NT2/D1 (cell line): ENCODE results near the gene WDR59.

Source experiments
- DNase-seq: peaks from one replicate; pipeline ENCODE4 v3.0.0-alpha.2; 2011; ENCODE audit warnings: low read depth, low spot score
- H3K27me3 ChIP-seq: 2 replicates; pipeline ENCODE4 v1.6.0; 2011; ENCODE audit warnings: mild to moderate bottlenecking; ENCODE audit not compliant: insufficient read length, insufficient read depth
- H3K36me3 ChIP-seq: 2 replicates; pipeline ENCODE4 v1.6.1; 2011; ENCODE audit warnings: mild to moderate bottlenecking, low read length, mixed read lengths; ENCODE audit not compliant: insufficient read depth, insufficient read length
- H3K4me1 ChIP-seq: 2 replicates; pipeline ENCODE4 v1.5.1; 2011; ENCODE audit not compliant: insufficient read depth, insufficient read length
- H3K4me3 ChIP-seq: 2 replicates; pipeline ENCODE4 v1.5.1; 2011; ENCODE audit warnings: low read depth; ENCODE audit not compliant: insufficient read length
- H3K9ac ChIP-seq: 2 replicates; pipeline ENCODE4 v1.6.0; 2011; ENCODE audit warnings: low read depth; ENCODE audit not compliant: insufficient read length
- H3K9me3 ChIP-seq: 2 replicates; pipeline ENCODE4 v1.5.1; 2011; ENCODE audit warnings: mild to moderate bottlenecking, low read length; ENCODE audit not compliant: insufficient read depth
- SUZ12 ChIP-seq: IDR thresholded peaks from 2 replicates; pipeline ENCODE4 v1.6.1; 2011; ENCODE audit not compliant: insufficient read length, insufficient read depth; ENCODE audit errors: extremely low read depth
- YY1 ChIP-seq: IDR thresholded peaks from 2 replicates; pipeline ENCODE4 v1.6.1; 2011; ENCODE audit not compliant: insufficient read length, insufficient read depth
- ZNF274 ChIP-seq: IDR thresholded peaks from 2 replicates; pipeline ENCODE4 v1.6.1; 2011; ENCODE audit warnings: mild to moderate bottlenecking, low read depth, low read length

WDR59 gene

DNA sequence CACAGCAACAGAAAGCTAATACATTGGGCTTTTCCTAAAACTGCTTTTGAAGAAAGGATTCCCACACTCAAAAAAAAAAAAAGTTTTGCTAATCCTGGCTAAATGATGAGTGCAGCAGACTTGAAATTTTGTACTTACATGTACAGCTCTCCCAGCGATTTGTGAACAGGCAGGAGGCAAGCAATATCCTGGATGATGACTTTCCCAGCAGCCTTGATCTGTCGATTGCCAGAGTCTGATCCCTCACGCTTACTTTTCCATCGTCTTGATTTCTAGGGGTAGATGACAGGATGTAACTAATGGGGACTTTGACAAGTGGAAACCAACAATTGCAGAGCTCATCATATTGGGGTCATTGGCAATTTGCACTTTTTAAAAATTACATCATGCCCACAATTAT, 91.4 kb downstream of the WDR59 start:
- no peaks in the 10 kb centered on the region for H3K27me3 ChIP-seq
- H3K4me1 ChIP-seq: peaks cover 2% of the 10 kb centered on the region
- TF ChIP-seq YY1 (no peak), ZNF274 (no peak), SUZ12 (no peak)
- no peak overlapping the region for H3K9ac ChIP-seq
- H3K36me3 ChIP-seq: peaks cover 36% of the 10 kb centered on the region
- H3K9me3 ChIP-seq: no peaks in the 10 kb centered on the region
- H3K4me3 ChIP-seq: no peak overlapping the region
- no peak for DNase-seq

DNA sequence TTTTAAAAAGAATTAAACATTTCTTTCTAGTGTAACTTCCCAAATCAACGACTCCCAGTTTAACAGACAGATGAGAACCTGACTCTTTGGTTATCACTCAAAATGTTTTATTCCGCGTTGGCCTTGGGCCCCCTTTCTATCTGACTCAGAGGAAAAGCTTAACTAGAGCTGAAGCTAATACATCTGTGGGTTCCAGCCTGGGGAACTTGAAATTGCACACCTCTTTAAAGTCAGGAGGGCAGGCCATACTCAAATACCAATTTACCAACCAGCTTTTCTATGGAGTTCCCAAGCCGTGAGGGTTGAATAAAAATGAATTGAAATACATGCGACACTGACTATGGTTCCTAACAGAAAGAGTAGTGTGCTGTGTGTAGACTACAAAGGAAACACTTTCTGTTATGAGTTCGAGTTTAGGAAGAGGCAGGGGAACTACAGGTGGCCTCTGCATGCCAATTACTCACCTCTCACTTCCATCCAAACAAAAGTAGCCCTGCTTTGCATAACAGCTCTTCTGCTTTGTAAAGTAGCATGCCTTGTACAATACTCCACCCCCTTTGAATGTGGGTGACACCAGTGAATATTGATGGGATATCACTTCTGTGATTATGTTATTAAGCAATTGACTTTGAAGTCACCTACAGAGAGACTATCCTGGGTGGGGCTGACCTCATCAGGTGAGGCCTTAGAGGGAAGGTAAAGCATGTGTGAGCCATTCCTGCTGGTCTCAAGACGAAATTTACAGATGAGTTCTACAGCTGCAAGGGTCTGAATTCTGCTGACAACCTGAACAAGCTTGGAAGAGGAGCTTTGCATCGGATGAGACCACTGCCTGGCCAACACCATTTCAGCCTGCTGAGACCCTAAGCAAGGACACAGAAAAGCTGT, 92.1 kb downstream of the WDR59 start:
- TF ChIP-seq SUZ12 (no peak), ZNF274 (no peak), YY1 (no peak)
- Histone ChIP-seq H3K9ac (no peak overlapping the region), H3K9me3 (no peaks in the 10 kb centered on the region), H3K36me3 (peaks cover 40% of the 10 kb centered on the region), H3K4me3 (no peak overlapping the region), H3K4me1 (peaks cover 2% of the 10 kb centered on the region), H3K27me3 (no peaks in the 10 kb centered on the region)
- DNase-seq: no peak

DNA sequence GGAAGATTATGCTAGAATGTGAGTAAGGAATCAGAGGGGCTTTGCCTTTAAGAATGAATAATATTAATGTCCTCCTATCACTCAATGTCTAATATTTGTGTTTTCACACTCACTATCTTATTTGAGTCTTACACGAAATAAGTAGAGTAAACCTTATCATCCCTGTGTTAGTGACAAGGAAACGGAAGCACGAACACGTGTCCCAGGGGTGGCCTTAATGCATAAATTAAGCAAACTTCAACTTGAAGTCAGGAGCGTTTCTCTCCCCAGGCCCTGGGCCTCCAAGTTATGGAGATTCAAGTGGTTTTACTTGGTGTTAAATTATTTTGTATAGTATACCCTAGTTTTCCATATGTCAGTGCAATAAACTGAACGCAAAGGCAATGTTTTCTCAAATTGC, 96.0 kb downstream of the WDR59 start:
- TF ChIP-seq ZNF274 (no peak), YY1 (no peak), SUZ12 (no peak)

DNA sequence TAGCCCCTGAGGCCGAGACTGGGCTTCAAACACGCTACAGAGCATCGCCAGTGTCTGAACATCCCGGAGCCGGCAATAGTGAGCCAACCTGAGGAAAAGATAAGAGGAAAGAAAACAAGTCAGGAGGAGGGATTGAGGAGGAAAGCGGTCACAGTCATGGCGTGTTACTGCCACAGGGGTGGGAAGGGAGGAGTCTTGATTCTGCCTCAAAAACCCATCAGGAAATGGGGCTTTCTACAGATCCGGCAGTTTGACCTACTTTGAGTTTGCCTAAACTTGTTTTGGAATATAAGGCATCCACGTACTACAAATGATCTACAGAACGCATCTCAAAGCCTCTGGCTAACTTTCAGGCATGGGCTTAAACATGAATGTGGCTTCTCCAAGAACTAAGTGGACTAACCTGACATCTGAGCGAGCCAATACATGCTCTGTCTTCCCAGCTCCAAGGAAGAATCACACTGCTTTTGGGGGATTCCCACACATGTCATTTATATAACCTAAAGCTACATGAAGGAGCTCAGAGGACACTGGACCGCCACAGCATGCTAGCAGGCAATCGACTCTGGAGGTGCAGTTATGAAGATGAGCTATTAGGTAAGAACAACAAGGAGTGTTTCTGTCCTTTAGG, 96.6 kb downstream of the WDR59 start:
- H3K4me1 ChIP-seq: peaks cover 2% of the 10 kb centered on the region
- DNase-seq: no peak
- H3K4me3 ChIP-seq: no peak overlapping the region
- TF ChIP-seq YY1: no peak
- no peak for TF ChIP-seq ZNF274
- no peak for TF ChIP-seq SUZ12
- H3K27me3 ChIP-seq: no peaks in the 10 kb centered on the region
- peaks cover 77% of the 10 kb centered on the region for H3K36me3 ChIP-seq
- H3K9me3 ChIP-seq: no peaks in the 10 kb centered on the region
- H3K9ac ChIP-seq: no peak overlapping the region

More for the DNA sequence above, 96.0 kb downstream of the WDR59 start:
- Histone ChIP-seq H3K27me3 (no peaks in the 10 kb centered on the region), H3K9ac (no peak overlapping the region), H3K4me3 (no peak overlapping the region), H3K9me3 (no peaks in the 10 kb centered on the region), H3K36me3 (peaks cover 72% of the 10 kb centered on the region), H3K4me1 (peaks cover 2% of the 10 kb centered on the region)
- no peak for DNase-seq

DNA sequence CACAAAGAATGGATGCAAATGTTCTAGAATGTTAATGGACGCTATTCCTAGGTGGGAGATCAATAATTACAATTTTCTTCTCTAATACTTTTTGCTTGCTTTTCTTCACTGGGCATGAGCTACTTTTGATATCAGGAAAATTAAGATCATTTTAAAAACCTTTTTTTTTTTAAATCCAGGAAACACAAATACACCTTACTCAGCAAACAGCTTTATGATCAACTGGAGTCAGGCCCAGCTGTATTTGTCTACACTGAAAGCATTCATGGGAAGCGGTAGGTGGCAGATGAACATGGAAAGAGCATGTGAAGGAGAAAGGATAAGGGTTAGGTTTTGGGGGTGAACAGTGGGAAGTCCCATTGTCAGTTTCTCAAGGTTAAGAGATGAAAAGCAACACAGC, 97.8 kb downstream of the WDR59 start:
- Histone ChIP-seq H3K4me3 (no peak overlapping the region), H3K9me3 (no peaks in the 10 kb centered on the region), H3K27me3 (no peaks in the 10 kb centered on the region), H3K36me3 (peaks cover 67% of the 10 kb centered on the region), H3K9ac (no peak overlapping the region), H3K4me1 (no peaks in the 10 kb centered on the region)
- TF ChIP-seq ZNF274 (no peak), SUZ12 (no peak), YY1 (no peak)
- DNase-seq: no peak

DNA sequence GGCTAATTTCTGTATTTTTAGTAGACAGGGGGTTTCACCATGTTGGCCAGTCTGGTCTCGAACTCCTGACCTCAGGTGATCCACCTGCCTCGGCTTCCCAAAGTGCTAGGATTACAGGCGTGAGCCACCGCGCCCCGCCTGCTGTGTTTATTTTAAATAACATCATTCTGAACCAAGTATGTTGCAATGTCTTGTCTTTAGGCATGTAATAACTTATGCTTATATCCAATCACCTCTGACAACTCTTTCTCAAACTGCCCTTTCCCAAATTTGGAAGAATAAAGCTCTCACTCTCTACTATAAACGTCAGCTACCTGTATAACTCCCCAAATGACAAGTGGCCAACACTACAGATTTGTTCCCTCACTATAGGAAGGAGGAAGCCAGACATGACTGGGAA, 107.2 kb downstream of the WDR59 start:
- no peak overlapping the region for H3K4me3 ChIP-seq
- no peaks in the 10 kb centered on the region for H3K9me3 ChIP-seq
- no peak overlapping the region for H3K9ac ChIP-seq
- no peak for DNase-seq
- H3K4me1 ChIP-seq: no peaks in the 10 kb centered on the region
- TF ChIP-seq ZNF274 (no peak), SUZ12 (no peak), YY1 (no peak)
- H3K27me3 ChIP-seq: no peaks in the 10 kb centered on the region
- H3K36me3 ChIP-seq: peaks cover 32% of the 10 kb centered on the region

DNA sequence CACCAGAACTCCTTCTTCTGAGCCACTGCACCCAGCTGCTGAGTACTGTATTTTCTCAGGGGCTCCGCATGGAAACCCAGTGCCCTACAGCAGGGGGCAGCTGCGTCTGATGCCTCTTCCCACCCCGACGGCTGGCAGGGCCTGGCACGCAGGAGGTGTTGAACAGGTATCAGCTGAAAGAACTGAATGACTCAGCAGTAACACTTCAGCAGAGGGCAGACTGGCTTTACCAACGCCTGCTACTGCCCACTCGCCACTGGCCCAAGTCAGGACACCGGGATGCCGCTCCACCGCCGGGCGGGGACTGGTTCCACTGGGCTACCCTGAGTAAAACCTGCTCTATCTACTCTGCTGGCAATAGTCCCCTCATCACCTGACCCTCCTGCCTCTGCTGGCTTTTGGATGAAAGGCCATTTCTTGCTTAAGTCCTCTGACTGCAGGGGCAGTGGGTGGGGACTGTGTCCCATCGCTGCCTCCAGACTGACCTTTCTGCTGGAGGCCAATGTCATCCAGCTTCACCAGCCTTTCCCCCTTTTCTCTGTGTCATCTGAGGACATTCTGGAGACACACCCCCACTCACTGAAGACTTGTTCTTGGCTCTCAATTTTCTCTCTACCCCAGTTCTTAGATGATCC, 109.9 kb downstream of the WDR59 start:
- DNase-seq: no peak
- H3K4me3 ChIP-seq: no peak overlapping the region
- peaks cover 29% of the 10 kb centered on the region for H3K36me3 ChIP-seq
- H3K4me1 ChIP-seq: no peaks in the 10 kb centered on the region
- TF ChIP-seq SUZ12 (no peak), ZNF274 (no peak)
- no peak overlapping the region for H3K9ac ChIP-seq
- no peaks in the 10 kb centered on the region for H3K27me3 ChIP-seq
- H3K9me3 ChIP-seq: no peaks in the 10 kb centered on the region
